Stomach (tissue), 4 donors: Measurements from ENCODE around the gene HAO2.

Experiments
- CTCF ChIP-seq, 7 experiments: fragments of 450-650 bp in 4 of 7; fragments of 200-600 bp in 3 of 7; sonication (generic) in 3 of 7; IDR thresholded peaks; one replicate each; pipeline ENCODE4 v1.5.1; 2016 to 2019; ENCODE audit warnings: antibody characterized with exemption in 7 of 7, control low read depth in 2 of 7, mild to moderate bottlenecking in 1 of 7
- EP300 ChIP-seq: sonication (generic); formaldehyde crosslinking; IDR thresholded peaks from one replicate; pipeline ENCODE4 v1.6.1; 2017; ENCODE audit warnings: antibody characterized with exemption
- POLR2A ChIP-seq, 4 donors: fragments of 450-650 bp; IDR thresholded peaks; one replicate each; pipeline ENCODE4 v1.6.1; 2016; ENCODE audit warnings: antibody characterized with exemption in 4 of 4, control low read depth in 2 of 4, mild to moderate bottlenecking in 1 of 4, moderate library complexity in 1 of 4
- POLR2AphosphoS5 ChIP-seq, 3 donors: sonication (generic); formaldehyde crosslinking; IDR thresholded peaks; one replicate each; pipeline ENCODE4 v1.6.1; 2016; ENCODE audit warnings: antibody characterized with exemption in 3 of 3

- TF ChIP-seq CTCF (IDR thresholded peaks at IDR 0.05) (no peak), POLR2A (IDR thresholded peaks at IDR 0.05) (no peak), EP300 (no peak), POLR2AphosphoS5 (IDR thresholded peaks at IDR 0.05) (no peak)
Observed at GRCh38 chr1:119324198-119324597, 44.4 kb upstream of the HAO2 start.
